OCI-LY1 (cell line): ENCODE measurements around the gene HEXD.
"Not testable (repeated sequence)": the region's sequence is repeated elsewhere in the genome, so short reads cannot be mapped to it uniquely, and the experiment has no call there.

Experiments used
- CTCF ChIP-seq: fragments of 200-600 bp; sonication (generic), shearing (Covaris generic); IDR thresholded peaks from 2 replicates; pipeline ENCODE4 v1.5.1; 2017; ENCODE audit warnings: mild to moderate bottlenecking, antibody characterized with exemption, low read length, moderate library complexity, mixed read lengths
- EZH2 ChIP-seq: fragments of 200-600 bp; sonication (generic), shearing (Covaris generic); IDR thresholded peaks from 2 replicates; pipeline ENCODE4 v1.8.0; 2017; ENCODE audit warnings: borderline replicate concordance, mixed run types, mild to moderate bottlenecking, antibody characterized with exemption, low read length, moderate library complexity, mixed read lengths

GRCh38 chr17:82377294-82377693 is 40.9 kb upstream of the HEXD start:
- not testable (repeated sequence) for TF ChIP-seq CTCF, EZH2
